Measurements from ENCODE around the gene ZNF234.
"Not testable (repeated sequence)": the region's sequence is repeated elsewhere in the genome, so short reads cannot be mapped to it uniquely, and the experiment has no call there.

Gene ZNF234

GRCh38 chr19:44182145-44182544, 40.8 kb downstream of the ZNF234 start:
- no peak for FAIRE-seq

GRCh38 chr19:44190020-44190419, 48.7 kb downstream of the ZNF234 start:
- peak; percentile 62 for FAIRE-seq

GRCh38 chr19:44192127-44192526, 50.8 kb downstream of the ZNF234 start:
- no peak for FAIRE-seq

- no peak for FAIRE-seq
Measured at GRCh38 chr19:44196772-44197171, 55.4 kb downstream of the ZNF234 start.

- no peak for FAIRE-seq
Measured at GRCh38 chr19:44202470-44202869, 61.1 kb downstream of the ZNF234 start.

GRCh38 chr19:44202974-44203373, 61.6 kb downstream of the ZNF234 start:
- FAIRE-seq = no peak

- FAIRE-seq = not testable (repeated sequence)
Measured at GRCh38 chr19:44203877-44204276, 62.5 kb downstream of the ZNF234 start.

- FAIRE-seq = no peak
Measured at GRCh38 chr19:44204772-44205171, 63.4 kb downstream of the ZNF234 start.

- peak; percentile 95 for FAIRE-seq
Measured at GRCh38 chr19:44207126-44207803, 65.9 kb downstream of the ZNF234 start.
